Fibroblast of upper back skin (primary cell): ENCODE measurements around the gene PCGF2.
A peak's percentile ranks its signal among the peaks of the same experiment; 100 is the strongest.
"Not testable (repeated sequence)": the region's sequence is repeated elsewhere in the genome, so short reads cannot be mapped to it uniquely, and the experiment has no call there.

ENCODE experiments used
- DNase-seq: peaks from one replicate; pipeline ENCODE4 v3.0.0-alpha.2; 2013

Gene PCGF2

GRCh38 chr17:38733982-38734973, 13.9 kb downstream of the PCGF2 start:
- no peak for DNase-seq

GRCh38 chr17:38733282-38733981, 14.7 kb downstream of the PCGF2 start:
- DNase-seq = no peak

- DNase-seq = no peak
Measured at GRCh38 chr17:38732376-38733281, 15.5 kb downstream of the PCGF2 start.

- no peak for DNase-seq
Measured at GRCh38 chr17:38731526-38732294, 16.4 kb downstream of the PCGF2 start.

- peak; percentile 48 for DNase-seq
Measured at GRCh38 chr17:38730526-38731379, 17.4 kb downstream of the PCGF2 start.

GRCh38 chr17:38729886-38730525, 18.1 kb downstream of the PCGF2 start, which contains the start of gene CISD3:
TSS of gene CISD3 (plus strand) at chr17:38730341. CDS start at chr17:38730359, 18 bp downstream.
- DNase-seq = peak; percentile 83

- no peak for DNase-seq
Measured at GRCh38 chr17:38729368-38729885, 18.7 kb downstream of the PCGF2 start.

- no peak for DNase-seq
Measured at GRCh38 chr17:38728290-38728831, 19.8 kb downstream of the PCGF2 start.

- DNase-seq = no peak
Measured at GRCh38 chr17:38727736-38728135, 20.4 kb downstream of the PCGF2 start.

- not testable (repeated sequence) for DNase-seq
Measured at GRCh38 chr17:38726145-38726544, 22.0 kb downstream of the PCGF2 start.

- DNase-seq = no peak
Measured at GRCh38 chr17:38725066-38725465, 23.1 kb downstream of the PCGF2 start.

- no peak for DNase-seq
Measured at GRCh38 chr17:38724337-38724988, 23.7 kb downstream of the PCGF2 start.

- no peak for DNase-seq
Measured at GRCh38 chr17:38721802-38722201, 26.3 kb downstream of the PCGF2 start.

- no peak for DNase-seq
Measured at GRCh38 chr17:38720941-38721340, 27.2 kb downstream of the PCGF2 start.

- DNase-seq = no peak
Measured at GRCh38 chr17:38719943-38720641, 28.0 kb downstream of the PCGF2 start.

- DNase-seq = no peak
Measured at GRCh38 chr17:38719289-38719942, 28.7 kb downstream of the PCGF2 start.

- no peak for DNase-seq
Measured at GRCh38 chr17:38717139-38717745, 30.9 kb downstream of the PCGF2 start.
